Measurements from ENCODE around the gene RGS3.

GRCh38 chr9:113431191-113431590 lies 32.3 kb upstream of the RGS3 start:
- no peak for TF ChIP-seq GABPA (IDR thresholded peaks at IDR 0.05; ENCODE audit: low read depth)
- TF ChIP-seq CTCF (IDR thresholded peaks at IDR 0.05 in 2 of 3, conservative IDR thresholded peaks at IDR 0.05 in 1 of 3; ENCODE audit: control insufficient read depth in 2 of 3, extremely low read depth in 1 of 3, insufficient read depth in 1 of 3, low read depth in 3 of 3, low read length in 3 of 3), result no peak
- TF ChIP-seq POLR2AphosphoS5 (IDR thresholded peaks at IDR 0.05; ENCODE audit: low read length), result no peak
- no peak for TF ChIP-seq NBN (IDR thresholded peaks at IDR 0.05)
- no peak for TF ChIP-seq SIN3A (IDR thresholded peaks at IDR 0.05; ENCODE audit: low read depth, low read length)
- TF ChIP-seq CUX1 (IDR thresholded peaks at IDR 0.05; ENCODE audit: insufficient replicate concordance, low read depth, low read length), result no peak

All from GM12878 (cell line).